H1 (cell line): ENCODE measurements around the gene ELAPOR1. TPM values are rescaled to one million over a fixed set of nuclear protein-coding genes. Genes with fewer than 3 reads are reported as not detected.

Experiments
- CTCF ChIA-PET: fragments of 300-600 bp; sonication (Branson Sonifier 250); formaldehyde crosslinking; loops from one replicate; lab custom pipeline; 2021; ENCODE audit not compliant: partially characterized antibody; lab: Charles Lee
- POLR2A ChIA-PET: fragments of 300-600 bp; sonication (Branson Sonifier 250); formaldehyde crosslinking; loops from one replicate; lab custom pipeline; 2021; ENCODE audit warnings: inconsistent platforms; ENCODE audit not compliant: partially characterized antibody; lab: Charles Lee
- DNase-seq, 2 experiments: peaks; one replicate each; pipeline versions ENCODE4 v3.0.0 to v3.0.0-alpha.2; 2010 to 2022; ENCODE audit warnings: low spot score in 2 of 2, low read depth in 1 of 2, mixed read lengths in 1 of 2
- FAIRE-seq: peaks from 2 replicates; lab custom pipeline; 2011; peaks lifted over from hg19 to GRCh38; lab: Jason Lieb, UNC
- H2AFZ ChIP-seq: 2 replicates; pipeline ENCODE4 v1.8.1; 2012; ENCODE audit warnings: low read length, inconsistent platforms
- H2AK5ac ChIP-seq: 2 replicates; pipeline ENCODE4 v1.6.1; 2013; ENCODE audit warnings: low read depth, low read length
- H2BK120ac ChIP-seq: replicated peaks from 2 replicates; pipeline ENCODE3; 2013; ENCODE audit warnings: low read depth, low read length, inconsistent platforms
- H2BK12ac ChIP-seq: 2 replicates; pipeline ENCODE4 v1.6.1; 2013; ENCODE audit warnings: low read depth, low read length
- H2BK15ac ChIP-seq: 2 replicates; pipeline ENCODE4 v1.6.1; 2013; ENCODE audit warnings: low read length
- H2BK20ac ChIP-seq: 2 replicates; pipeline ENCODE4 v1.6.1; 2013; ENCODE audit warnings: low read length
- H2BK5ac ChIP-seq: 2 replicates; pipeline ENCODE4 v1.6.1; 2013; ENCODE audit warnings: low read depth, low read length
- H3K14ac ChIP-seq: 2 replicates; pipeline ENCODE4 v1.6.1; 2013; ENCODE audit warnings: inconsistent platforms; ENCODE audit not compliant: insufficient read length
- H3K18ac ChIP-seq: 2 replicates; pipeline ENCODE4 v1.6.1; 2013; ENCODE audit warnings: low read length; ENCODE audit errors: extremely low read depth
- H3K23ac ChIP-seq: 2 replicates; pipeline ENCODE4 v1.6.1; 2013; ENCODE audit warnings: inconsistent platforms; ENCODE audit not compliant: insufficient read length
- H3K23me2 ChIP-seq: 2 replicates; pipeline ENCODE4 v1.6.1; 2013; ENCODE audit warnings: low read depth, low read length
- H3K27ac ChIP-seq: 2 replicates; pipeline ENCODE4 v1.6.1; 2011; ENCODE audit warnings: low read depth, low read length, inconsistent platforms
- H3K27me3 ChIP-seq, 4 experiments: replicated peaks in 1 of 4; 1 replicate in 1 of 4; 2 replicates in 3 of 4; pipeline versions ENCODE4 v1.6.1 to v1.8.1; 2011 to 2013; ENCODE audit warnings: low read length in 3 of 4, mild to moderate bottlenecking in 3 of 4, inconsistent platforms in 2 of 4, mixed read lengths in 2 of 4, moderate library complexity in 1 of 4; ENCODE audit not compliant: control insufficient read depth in 3 of 4, insufficient read depth in 3 of 4; ENCODE audit errors: extremely low read depth in 1 of 4
- H3K36me3 ChIP-seq, 4 experiments: 2 replicates each; pipeline versions ENCODE4 v1.6.1 to v1.8.1; 2011 to 2013; ENCODE audit warnings: mild to moderate bottlenecking in 4 of 4, low read length in 3 of 4, moderate library complexity in 2 of 4, control low read depth in 1 of 4, inconsistent platforms in 1 of 4; ENCODE audit not compliant: insufficient read depth in 4 of 4, control insufficient read depth in 2 of 4
- H3K4ac ChIP-seq: replicated peaks from 2 replicates; pipeline ENCODE3; 2013; ENCODE audit warnings: low read length, low read depth, mixed read lengths, inconsistent platforms; ENCODE audit not compliant: insufficient read length
- H3K4me1 ChIP-seq, 4 experiments: replicated peaks in 1 of 4; 1 replicate in 1 of 4; 2 replicates in 3 of 4; pipeline versions ENCODE4 v1.6.1 to v1.8.1; 2011 to 2013; ENCODE audit warnings: low read length in 3 of 4, inconsistent platforms in 2 of 4, mixed read lengths in 1 of 4; ENCODE audit not compliant: insufficient read depth in 4 of 4, control insufficient read depth in 3 of 4
- H3K4me2 ChIP-seq, 2 experiments: 2 replicates each; pipeline versions ENCODE4 v1.6.1 to v1.8.1; 2011 to 2013; ENCODE audit warnings: low read depth in 2 of 2, low read length in 2 of 2, control low read depth in 1 of 2, inconsistent platforms in 1 of 2, mild to moderate bottlenecking in 1 of 2; ENCODE audit not compliant: insufficient read depth in 1 of 2
- H3K4me3 ChIP-seq, 4 experiments: fragments of 200-600, 300-600 bp in 1 of 4; sonication (generic), shearing (Covaris generic), sonication (Bioruptor Twin) in 1 of 4; 2 replicates each; pipeline versions ENCODE4 v1.5.1 to v1.8.1; 2011 to 2016; ENCODE audit warnings: low read length in 4 of 4, low read depth in 3 of 4, control low read depth in 2 of 4, inconsistent platforms in 2 of 4, mild to moderate bottlenecking in 2 of 4, mixed read lengths in 1 of 4, moderate library complexity in 1 of 4; ENCODE audit not compliant: insufficient read depth in 2 of 4; ENCODE audit errors: extremely low read depth in 1 of 4
- H3K56ac ChIP-seq: replicated peaks from 2 replicates; pipeline ENCODE3; 2013; ENCODE audit warnings: low read depth, mild to moderate bottlenecking, mixed read lengths, low read length, inconsistent platforms; ENCODE audit not compliant: insufficient read length
- H3K79me1 ChIP-seq: 2 replicates; pipeline ENCODE4 v1.6.1; 2013; ENCODE audit warnings: low read depth, low read length, control low read depth
- H3K79me2 ChIP-seq, 2 experiments: 2 replicates each; pipeline versions ENCODE4 v1.6.1 to v1.8.1; 2012 to 2013; ENCODE audit warnings: low read length in 2 of 2, mild to moderate bottlenecking in 2 of 2, inconsistent platforms in 1 of 2; ENCODE audit not compliant: insufficient read depth in 2 of 2, control insufficient read depth in 1 of 2
- H3K9ac ChIP-seq, 4 experiments: replicated peaks in 1 of 4; 1 replicate in 1 of 4; 2 replicates in 3 of 4; pipeline versions ENCODE4 v1.6.1 to v1.8.1; 2011 to 2013; ENCODE audit warnings: low read depth in 3 of 4, low read length in 3 of 4, control low read depth in 2 of 4, mild to moderate bottlenecking in 2 of 4, moderate library complexity in 2 of 4, inconsistent platforms in 1 of 4; ENCODE audit errors: extremely low read depth in 1 of 4
- H3K9me3 ChIP-seq, 2 experiments: 2 replicates each; pipeline versions ENCODE4 v1.6.1 to v1.8.1; 2012 to 2013; ENCODE audit warnings: mild to moderate bottlenecking in 2 of 2, moderate library complexity in 2 of 2, control low read depth in 1 of 2, inconsistent platforms in 1 of 2, low read depth in 1 of 2, low read length in 1 of 2, mixed read lengths in 1 of 2; ENCODE audit not compliant: insufficient read depth in 2 of 2
- H4K20me1 ChIP-seq, 2 experiments: replicated peaks in 1 of 2; 2 replicates each; pipeline versions ENCODE3 to v1.8.1; 2011 to 2013; ENCODE audit warnings: inconsistent platforms in 2 of 2, low read length in 2 of 2, mild to moderate bottlenecking in 1 of 2; ENCODE audit not compliant: insufficient read depth in 2 of 2, control insufficient read depth in 1 of 2
- H4K5ac ChIP-seq: 2 replicates; pipeline ENCODE4 v1.6.1; 2013; ENCODE audit warnings: low read length, low read depth, mixed read lengths, inconsistent platforms; ENCODE audit not compliant: insufficient read length
- H4K8ac ChIP-seq: 2 replicates; pipeline ENCODE4 v1.8.0; 2013; ENCODE audit warnings: mild to moderate bottlenecking, moderate library complexity, low read length, inconsistent platforms; ENCODE audit not compliant: insufficient read depth; ENCODE audit errors: extremely low read depth
- H4K91ac ChIP-seq: replicated peaks from 2 replicates; pipeline ENCODE3; 2013; ENCODE audit warnings: low read length, mixed read lengths, inconsistent platforms; ENCODE audit not compliant: insufficient read length
- CBX8 ChIP-seq: fragments of 300-800, 300-1000 bp; sonication (generic); IDR thresholded peaks from 2 replicates; pipeline ENCODE4 v1.7.1; 2016; ENCODE audit warnings: low read depth, low read length, borderline replicate concordance
- FOSL1 ChIP-seq: IDR thresholded peaks from 2 replicates; pipeline ENCODE4 v1.6.1; 2011; ENCODE audit warnings: mild to moderate bottlenecking, low read depth, low read length, moderate library complexity; ENCODE audit not compliant: insufficient read depth
- HDAC2 ChIP-seq, 2 experiments: fragments of 300-600 bp in 1 of 2; sonication (generic) in 1 of 2; IDR thresholded peaks; 2 replicates each; pipeline ENCODE4 v1.6.1; 2011 to 2012; ENCODE audit warnings: low read depth in 2 of 2, low read length in 2 of 2, mild to moderate bottlenecking in 2 of 2, moderate library complexity in 2 of 2, borderline replicate concordance in 1 of 2, inconsistent platforms in 1 of 2
- MAFK ChIP-seq: IDR thresholded peaks from 2 replicates; pipeline ENCODE4 v1.6.1; 2012; ENCODE audit warnings: low read depth, mild to moderate bottlenecking, improper control_type of control experiment, low read length
- POLR2AphosphoS5 ChIP-seq: IDR thresholded peaks from 2 replicates; pipeline ENCODE4 v1.6.1; 2011; ENCODE audit warnings: low read depth, low read length
- RBBP5 ChIP-seq: IDR thresholded peaks from 2 replicates; pipeline ENCODE4 v1.7.1; 2012; ENCODE audit warnings: low read depth, mild to moderate bottlenecking, inconsistent platforms, low read length, moderate library complexity, borderline replicate concordance
- RFX5 ChIP-seq: IDR thresholded peaks from 2 replicates; pipeline ENCODE4 v1.6.1; 2011; ENCODE audit warnings: low read depth, low read length, improper control_type of control experiment, borderline replicate concordance
- RXRA ChIP-seq: IDR thresholded peaks from 2 replicates; pipeline ENCODE4 v1.6.1; 2011; ENCODE audit warnings: low read depth, mild to moderate bottlenecking, low read length, moderate library complexity; ENCODE audit not compliant: insufficient read depth
- SIRT6 ChIP-seq: IDR thresholded peaks from one replicate; pipeline ENCODE4 v1.7.1; 2012; ENCODE audit warnings: low read length, inconsistent platforms
- SP2 ChIP-seq: IDR thresholded peaks from 2 replicates; pipeline ENCODE4 v1.6.1; 2012; ENCODE audit warnings: mild to moderate bottlenecking, low read length, inconsistent platforms
- WGBS, 2 experiments: shearing (Covaris generic) in 1 of 2; methylation state at CpG; one replicate each; pipeline versions ENCODE4 v1.1.6 to v1.1.7; 2013 to 2015; ENCODE audit warnings: low lambda C conversion rate in 2 of 2, mixed read lengths in 2 of 2, inconsistent platforms in 1 of 2, low coverage in 1 of 2, missing lambda C conversion rate in 1 of 2; ENCODE audit not compliant: insufficient replicate concordance in 2 of 2, insufficient coverage in 1 of 2, insufficient read length in 1 of 2; ENCODE audit errors: extremely low coverage in 1 of 2, missing lambda C conversion rate in 1 of 2; 5-methylcytosine and 5-hydroxymethylcytosine counted together
- polyA plus RNA-seq, 7 experiments: library from polyadenylated mRNA; depleted of rRNA in 3 of 7; stranded (reverse) in 5 of 7; unstranded in 2 of 7; fragments of >200 nt in 5 of 7; fragments of 200-250 nt in 2 of 7; gene quantifications; 1 replicate in 5 of 7; 2 replicates in 1 of 7; 4 replicates in 1 of 7; pipeline versions ENCODE4 v1.2.1 to v1.2.3, GENCODE V29; 2011 to 2013; ENCODE audit warnings: missing spikeins in 2 of 7, mixed read lengths in 2 of 7
- total RNA-seq: library from RNA; stranded (reverse); fragmentation: NEBNext Ultra II Directional; extraction: Animal tissue kit (Norgen Biotek cat#: 25700); gene quantifications from 2 replicates; pipeline ENCODE4 v1.2.1, GENCODE V29; 2021

ELAPOR1 gene
- total and polyA plus RNA-seq, 2 of the 8 experiments (the other 6 are each of a cell fraction or from before 2014, with no cell fraction given), result 1.2 to 2.5 TPM

- Histone ChIP-seq H4K20me1 (peaks cover 0 to 1% of the 10 kb centered on the region in 2 experiments), H3K4ac (no peak overlapping the region), H3K4me3 (no peak overlapping the region), H2BK15ac (no peak overlapping the region), H2BK20ac (no peak overlapping the region), H3K18ac (no peak overlapping the region; the same call in 1 of the 2 replicates), H3K56ac (no peak overlapping the region), H4K8ac (no peak overlapping the region), H2AK5ac (no peak overlapping the region), H3K79me2 (peaks cover 0 to 16% of the 10 kb centered on the region in 2 experiments; a peak in 2 of 4 replicates), H3K23me2 (no peaks in the 10 kb centered on the region; the same call in none of the 2 replicates), H3K27ac (no peak overlapping the region), H3K23ac (no peak overlapping the region), H2BK120ac (no peak overlapping the region), H4K5ac (no peak overlapping the region), H3K4me1 (no peaks in the 10 kb centered on the region), H3K79me1 (no peaks in the 10 kb centered on the region), H2BK12ac (no peak overlapping the region), H3K36me3 (peaks cover 0 to 3% (median 0%) of the 10 kb centered on the region in 4 experiments; a peak in 1 of 8 replicates), H3K4me2 (no peak overlapping the region), H3K14ac (no peak overlapping the region), H3K9ac (no peak overlapping the region), H2AFZ (no peak overlapping the region), H4K91ac (no peak overlapping the region), H3K9me3 (no peaks in the 10 kb centered on the region), H3K27me3 (no peaks in the 10 kb centered on the region; a peak in 1 of 7 replicates), H2BK5ac (no peak overlapping the region)
- ChIA-PET POLR2A (interaction anchor here (0.7 to 2.1 kb wide), 10 partner anchors 10 to 102 kb away, joined by 3 to 5 read pairs (median 3); partner anchors contain the start of genes ELAPOR1 and TAF13), CTCF (interaction anchor here (1.4 to 2.9 kb wide), 3 partner anchors 8 to 173 kb away, joined by 3 to 11 read pairs (median 4); a partner anchor contains a TSS)
- DNase-seq (no peak), FAIRE-seq (no peak)
- WGBS, 2 experiments, result 90% methylated on average over 20 of the region's 20 CpGs; no CpG with 5 or more reads in 1 of the 2 experiments
- TF ChIP-seq SIRT6 (no peak), FOSL1 (no peak), RXRA (no peak), MAFK (no peak), RBBP5 (no peak), HDAC2 (IDR thresholded peaks at IDR 0.05; ENCODE audit: borderline replicate concordance in 1 of 2, low read depth in 2 of 2, low read length in 2 of 2) (no peak), RFX5 (no peak), POLR2AphosphoS5 (0 out of 2 replicates have a peak, but pooled peaks have one; percentile 42), CBX8 (no peak), SP2 (no peak)
These were observed 9.4 kb upstream of the ELAPOR1 start for GRCh38 chr1:109104364-109105151.
